GM18873 (cell line): ENCODE measurements around the gene LRRC74B.
"Not testable (repeated sequence)": the region's sequence is repeated elsewhere in the genome, so short reads cannot be mapped to it uniquely, and the experiment has no call there.

Experiments
- ATAC-seq: cut with Tn5 transposase; IDR thresholded peaks from one replicate; pipeline ENCODE4 v1.9.1; 2021; ENCODE audit warnings: mild to moderate bottlenecking, moderate library complexity, moderate number of reproducible peaks; ENCODE audit not compliant: unreplicated experiment, low FRiP score

LRRC74B gene

GRCh38 chr22:21051831-21052400 is 6.2 kb downstream of the LRRC74B start:
- no peak for ATAC-seq

DNA sequence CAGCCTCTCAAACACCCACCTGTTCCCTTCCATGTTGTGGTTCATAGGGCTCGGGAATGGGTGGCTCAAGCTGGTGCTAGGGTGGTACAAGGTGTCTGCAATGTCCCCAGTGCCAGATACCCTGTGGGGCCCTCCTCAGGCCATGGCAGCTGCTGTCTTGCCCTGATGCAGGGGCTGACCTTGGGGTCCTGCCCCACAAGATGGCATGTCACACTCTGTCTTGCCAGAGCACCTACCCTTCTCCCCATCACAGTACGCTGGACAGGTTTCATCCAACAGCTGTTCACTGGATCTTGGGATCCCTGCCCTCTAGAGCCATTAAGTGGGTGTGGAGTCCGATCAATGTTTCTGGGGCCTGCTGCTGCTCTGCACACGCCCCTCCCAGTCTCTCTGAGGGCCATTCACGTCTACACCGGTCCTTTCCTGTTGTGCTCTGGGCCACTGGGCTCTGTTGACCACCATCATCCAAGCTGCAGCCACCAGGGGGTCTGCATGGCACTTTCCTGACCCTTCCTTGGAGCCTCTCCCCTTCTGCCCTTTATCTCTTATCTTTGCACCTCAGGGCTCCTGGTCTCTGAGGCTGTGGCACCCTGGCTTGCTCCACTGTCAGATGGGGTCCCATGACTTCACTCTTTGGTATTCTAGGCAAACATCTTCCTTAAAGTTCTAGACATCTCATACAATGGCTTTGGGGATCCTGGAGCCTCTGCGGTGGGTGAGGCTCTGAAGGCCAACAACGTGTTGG is 7.1 kb downstream of the LRRC74B start:
- ATAC-seq: no peak

DNA sequence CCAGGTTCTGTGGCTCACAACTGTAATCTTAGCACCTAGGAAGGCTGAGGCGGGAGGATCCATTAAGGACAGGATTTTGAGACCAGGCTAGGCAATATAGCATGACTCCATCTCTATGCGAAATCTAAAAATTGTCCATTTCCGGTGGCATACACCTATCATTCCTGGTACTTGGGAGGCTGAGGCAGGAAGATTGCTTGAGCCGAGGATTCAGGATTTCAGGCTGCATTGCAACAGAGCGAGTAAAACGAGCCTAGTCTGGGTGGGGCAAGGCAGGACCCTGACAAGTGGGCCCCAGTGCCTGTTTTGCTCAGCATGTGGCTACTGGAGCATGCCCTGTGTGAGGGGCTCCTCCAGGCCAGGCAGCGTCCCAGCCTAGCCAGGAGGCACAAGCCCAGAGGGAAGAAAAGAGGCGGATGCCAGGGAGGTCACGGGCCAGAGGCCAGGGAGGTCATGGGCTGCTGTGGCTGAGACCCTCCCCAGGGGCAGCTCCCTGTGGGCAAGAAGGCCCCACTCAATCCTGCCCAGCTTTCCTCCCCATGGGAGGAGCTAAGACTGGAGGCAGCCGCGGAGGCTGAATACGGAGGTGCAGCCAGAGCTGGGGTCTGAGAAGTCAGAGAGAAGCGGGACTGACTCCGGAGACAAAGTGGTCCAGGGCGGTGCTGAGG is 8.4 kb downstream of the LRRC74B start:
- no peak for ATAC-seq

DNA sequence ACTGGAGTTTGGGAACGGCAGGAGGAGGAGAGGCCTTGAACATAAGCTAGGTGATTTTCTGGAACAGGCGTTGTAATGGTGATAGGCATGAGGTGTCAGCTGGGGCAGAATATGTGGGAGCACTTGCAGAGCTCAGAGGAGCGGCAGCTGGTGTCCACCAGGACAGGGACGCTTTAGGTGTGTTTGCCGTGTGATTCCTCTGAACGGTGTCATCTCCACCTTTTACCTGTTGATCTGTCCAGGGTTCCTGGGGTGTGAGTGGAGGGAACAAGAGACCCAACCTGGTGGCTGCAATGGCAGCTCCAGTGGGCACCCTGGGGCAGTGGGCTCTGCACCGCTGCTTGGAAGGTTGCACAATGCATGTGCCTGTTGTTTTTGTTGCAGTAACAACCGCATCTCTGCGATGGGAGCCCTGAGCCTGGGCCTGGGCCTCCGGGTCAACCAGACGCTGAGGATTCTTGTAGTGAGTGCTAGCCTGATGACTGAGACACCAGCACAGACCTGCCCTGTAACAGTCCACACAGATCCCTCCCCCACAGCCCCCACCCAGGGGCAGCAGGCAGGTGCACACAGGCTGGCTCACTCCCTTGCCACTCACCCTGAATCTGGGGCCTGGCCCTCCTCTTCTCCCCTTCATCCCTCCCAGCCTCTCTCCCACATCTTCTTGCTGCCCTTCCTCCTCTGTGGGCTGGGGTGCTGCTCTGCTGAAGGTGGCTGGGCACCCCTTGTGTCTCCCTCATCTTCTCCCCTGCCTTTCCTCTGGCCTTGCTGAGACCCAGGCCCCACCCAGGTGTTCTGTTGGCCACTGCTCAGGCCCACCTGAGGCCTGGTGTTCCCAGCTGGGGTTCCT is 9.2 kb downstream of the LRRC74B start:
- ATAC-seq: no peak

DNA sequence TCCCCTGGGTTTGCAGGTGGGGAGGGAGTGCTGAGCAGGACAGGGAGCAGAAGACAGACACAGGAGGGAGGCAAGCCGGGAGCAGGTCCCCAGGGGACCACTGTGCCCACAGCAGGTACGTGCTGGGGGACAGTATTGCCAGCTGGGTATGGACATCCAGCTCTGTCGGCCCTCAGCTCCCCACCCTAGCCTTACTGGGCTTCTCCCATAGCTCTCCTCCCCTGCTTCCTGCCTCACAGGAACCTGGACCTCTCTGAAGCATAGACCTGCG is 9.8 kb downstream of the LRRC74B start:
- ATAC-seq: no peak

- ATAC-seq: no peak
Observed at GRCh38 chr22:21055880-21056319, 10.2 kb downstream of the LRRC74B start.

- ATAC-seq: not testable (repeated sequence)
Observed at GRCh38 chr22:21060363-21060762, 14.6 kb downstream of the LRRC74B start.

GRCh38 chr22:21061660-21062321 is 16.0 kb downstream of the LRRC74B start:
- not testable (repeated sequence) for ATAC-seq

GRCh38 chr22:21064425-21064824 is 18.7 kb downstream of the LRRC74B start:
- not testable (repeated sequence) for ATAC-seq

- no peak for ATAC-seq
Observed at GRCh38 chr22:21064917-21065864, 19.4 kb downstream of the LRRC74B start.

DNA sequence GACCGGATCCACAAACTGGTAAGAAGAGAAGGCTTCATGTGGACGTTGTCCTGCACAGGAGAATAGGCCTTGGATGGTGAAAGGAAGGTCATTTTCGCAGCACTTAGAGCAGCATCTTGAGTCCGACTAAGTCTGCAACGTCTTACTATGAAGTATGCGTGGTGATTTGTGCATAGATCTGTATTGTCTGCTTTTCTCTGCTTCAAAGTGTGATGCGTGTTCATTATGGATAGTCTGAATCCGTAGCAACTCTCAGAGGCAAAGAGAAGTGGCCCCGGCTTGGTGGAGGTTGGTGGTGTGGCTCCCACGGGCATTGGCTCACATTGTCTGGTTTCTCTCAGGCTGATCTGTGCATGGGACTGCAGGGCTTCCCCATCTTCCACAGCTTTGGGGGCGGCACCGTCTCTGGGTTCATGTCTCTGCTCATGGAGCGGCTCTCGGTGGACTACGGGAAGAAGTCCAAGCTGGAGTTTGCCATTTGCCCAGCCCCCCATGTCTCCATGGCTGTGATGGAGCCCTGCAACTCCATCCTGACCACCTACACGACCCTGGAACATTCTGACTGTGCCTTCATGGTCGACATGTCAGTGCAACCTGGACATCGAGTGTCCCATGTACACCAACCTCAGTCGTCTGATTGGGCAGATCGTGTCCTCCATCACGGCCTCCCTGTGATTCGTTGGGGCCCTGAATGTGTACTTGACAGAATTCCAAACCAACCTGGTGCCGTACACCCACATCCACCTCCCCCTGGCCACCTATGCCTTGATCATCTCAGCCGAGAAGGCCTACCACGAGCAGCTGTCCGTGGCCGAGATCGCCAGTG is 21.5 kb downstream of the LRRC74B start:
- no peak for ATAC-seq

DNA sequence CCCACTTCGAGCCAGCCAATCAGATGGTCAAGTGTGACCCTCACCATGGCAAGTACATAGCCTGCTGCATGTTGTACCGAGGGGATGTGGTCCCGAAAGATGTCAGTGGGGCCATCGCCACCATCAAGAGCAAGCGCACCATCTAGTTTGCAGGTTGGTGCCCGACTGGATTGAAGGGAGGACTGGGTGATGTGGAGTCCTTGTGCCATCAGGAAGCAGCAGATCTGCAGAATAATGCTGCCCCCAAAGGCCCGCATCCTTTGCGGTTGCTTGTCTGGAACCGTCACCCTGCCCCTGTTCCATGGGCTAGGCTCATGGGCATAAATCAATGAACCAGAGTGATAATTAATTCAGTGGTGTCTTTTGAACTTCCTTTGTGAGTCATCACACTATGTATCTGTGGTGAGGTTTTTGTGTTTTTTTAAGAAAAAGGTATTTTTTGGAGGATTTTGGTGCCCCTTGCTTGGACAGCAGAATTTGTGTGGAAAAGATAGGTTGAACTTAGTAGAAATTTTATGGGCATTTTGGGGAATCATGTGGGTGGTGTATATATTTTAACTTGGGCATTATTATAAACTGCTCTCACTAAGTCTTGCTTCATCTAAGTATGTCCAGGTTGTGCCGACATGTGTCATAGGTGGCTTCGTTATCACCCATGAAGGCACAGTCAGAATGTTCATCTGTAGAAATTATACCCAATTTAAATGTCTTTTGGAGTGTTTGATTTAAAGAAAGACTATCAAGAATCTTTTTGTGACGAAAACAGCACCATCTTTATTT is 22.3 kb downstream of the LRRC74B start:
- ATAC-seq: no peak

DNA sequence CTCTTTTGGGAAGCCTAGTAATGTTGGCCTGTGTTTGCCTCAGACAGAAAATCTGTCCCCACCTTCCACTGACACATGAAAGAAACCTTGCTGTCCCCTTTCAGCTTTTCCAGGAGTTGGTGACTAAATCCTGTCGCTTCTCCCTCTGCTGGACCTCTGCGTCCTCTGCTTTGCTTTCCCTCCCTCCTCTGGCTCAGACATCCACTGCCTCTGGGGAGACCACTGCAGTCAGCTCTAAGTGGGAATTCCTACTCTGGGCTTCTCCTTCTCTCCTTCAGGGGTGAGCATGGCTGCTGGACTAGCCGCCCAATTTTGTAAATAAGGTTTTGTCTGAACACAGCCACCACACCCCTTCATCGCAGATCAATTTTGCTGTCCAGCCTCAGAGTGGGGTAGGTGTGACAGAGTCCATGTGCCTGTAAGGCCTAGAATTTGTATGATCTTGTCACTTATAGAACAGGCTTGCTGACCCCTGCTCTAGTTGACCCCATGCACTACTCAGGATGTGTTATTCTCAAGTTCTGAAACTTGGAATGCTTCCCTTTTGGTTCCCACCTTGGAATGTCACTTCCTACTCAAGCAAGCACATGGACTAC is 23.0 kb downstream of the LRRC74B start:
- ATAC-seq: no peak

DNA sequence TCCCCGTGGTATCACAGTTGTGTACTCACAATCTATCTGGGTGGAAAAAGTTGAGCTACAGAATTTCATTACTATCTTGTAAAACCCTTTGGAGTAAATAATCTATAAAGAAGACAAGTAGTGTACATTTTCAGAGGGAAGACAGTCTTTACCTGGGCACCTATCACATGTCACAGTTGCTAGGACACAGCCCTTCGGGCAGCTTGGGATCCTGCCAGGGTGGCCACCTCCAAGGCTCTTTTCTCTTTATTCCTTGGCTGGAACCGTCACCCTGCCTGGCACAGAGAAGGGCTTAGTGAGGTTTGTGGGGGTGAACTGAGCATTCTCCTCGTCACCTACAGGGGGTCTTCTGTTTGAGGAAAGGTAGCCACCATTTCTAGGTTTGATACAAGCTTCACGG is 23.6 kb downstream of the LRRC74B start:
- ATAC-seq: no peak

- ATAC-seq: no peak
Observed at GRCh38 chr22:21070690-21071615, 25.2 kb downstream of the LRRC74B start.

DNA sequence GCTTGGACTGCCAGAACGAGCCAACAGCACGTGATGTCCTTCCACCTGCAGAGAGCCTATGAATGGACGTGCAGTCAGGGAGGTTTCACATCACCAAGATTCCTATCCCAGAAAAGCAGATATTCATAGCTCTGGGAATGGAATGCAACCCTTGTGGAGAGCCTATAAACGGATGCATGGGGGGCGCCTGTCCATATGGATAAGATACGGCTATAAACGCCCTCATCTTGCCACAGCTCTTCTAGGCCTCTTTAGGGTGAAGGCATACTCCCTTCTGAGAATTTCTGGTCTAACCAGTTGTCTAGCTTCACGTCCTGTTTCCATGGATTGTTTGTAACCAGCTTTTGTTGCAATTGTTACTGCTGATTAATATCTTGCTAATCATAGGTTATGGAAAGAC is 26.1 kb downstream of the LRRC74B start:
- not testable (repeated sequence) for ATAC-seq
